Dendritic cell treated with granulocyte-macrophage colony-stimulating factor and Interleukin-4, amounts not matched to agents 40 ng/mL and 50 ng/mL, for 4 days (primary cell): ENCODE measurements around the gene COMMD3.
A peak's percentile ranks its signal among the peaks of the same experiment; 100 is the strongest.
"Not testable (repeated sequence)": the region's sequence is repeated elsewhere in the genome, so short reads cannot be mapped to it uniquely, and the experiment has no call there.

ENCODE experiments used
- H3K27ac Mint-ChIP-seq: one replicate; pipeline ENCODE4 v1.8.0; 2022; ENCODE audit warnings: mild to moderate bottlenecking, mixed read lengths
- H3K27me3 Mint-ChIP-seq: one replicate; pipeline ENCODE4 v1.8.0; 2022; ENCODE audit warnings: mild to moderate bottlenecking, mixed read lengths
- H3K36me3 Mint-ChIP-seq: one replicate; pipeline ENCODE4 v1.8.0; 2022; ENCODE audit warnings: low read depth, mixed read lengths
- H3K4me1 Mint-ChIP-seq: one replicate; pipeline ENCODE4 v1.8.0; 2022; ENCODE audit warnings: low read depth, mixed read lengths
- H3K4me3 Mint-ChIP-seq: one replicate; pipeline ENCODE4 v1.8.0; 2022; ENCODE audit warnings: mild to moderate bottlenecking, moderate library complexity, mixed read lengths
- H3K9me3 Mint-ChIP-seq: one replicate; pipeline ENCODE4 v1.8.0; 2022; ENCODE audit warnings: mixed read lengths
- intact Hi-C: fragments of 100-400 bp; cut with micrococcal nuclease; formaldehyde crosslinking; loops from one replicate; pipeline ENCODE4 v1.15.0; 2022

Gene COMMD3

GRCh38 chr10:22316286-22317075 is at the start of gene COMMD3:
TSS of gene COMMD3 (plus strand) at chr10:22316388. CDS start at chr10:22316418, 30 bp downstream.
- Mint-ChIP-seq H3K4me1 (peaks cover 6% of the 10 kb centered on the region), H3K27me3 (no peaks in the 10 kb centered on the region)

GRCh38 chr10:22268503-22268902 is 47.7 kb upstream of the COMMD3 start:
- intact Hi-C loops = no loop called here
- Mint-ChIP-seq H3K36me3 (no peaks in the 10 kb centered on the region), H3K4me1 (no peaks in the 10 kb centered on the region), H3K4me3 (no peak overlapping the region), H3K27ac (no peak overlapping the region), H3K9me3 (no peaks in the 10 kb centered on the region), H3K27me3 (no peaks in the 10 kb centered on the region)

More at GRCh38 chr10:22316286-22317075, at the start of gene COMMD3:
- Mint-ChIP-seq H3K27ac (peak within 1 kb of the TSS; percentile 95), H3K9me3 (no peaks in the 10 kb centered on the region), H3K4me3 (peak within 1 kb of the TSS; percentile 94), H3K36me3 (peaks cover 13% of the 10 kb centered on the region)
- intact Hi-C loops = loop anchor here (2.0 to 5.0 kb wide), 3 partner anchors 64 to 314 kb away; partner anchors contain the start of gene DNAJC1

GRCh38 chr10:22271786-22272185 is 44.4 kb upstream of the COMMD3 start:
- no peaks in the 10 kb centered on the region for H3K9me3 Mint-ChIP-seq
- H3K27ac Mint-ChIP-seq = no peak overlapping the region
- no peaks in the 10 kb centered on the region for H3K36me3 Mint-ChIP-seq
- intact Hi-C loops = no loop called here
- no peaks in the 10 kb centered on the region for H3K4me1 Mint-ChIP-seq
- no peaks in the 10 kb centered on the region for H3K27me3 Mint-ChIP-seq
- no peak overlapping the region for H3K4me3 Mint-ChIP-seq

- Mint-ChIP-seq H3K9me3 (no peaks in the 10 kb centered on the region), H3K4me1 (no peaks in the 10 kb centered on the region), H3K36me3 (no peaks in the 10 kb centered on the region), H3K27ac (no peak overlapping the region), H3K27me3 (peaks cover 8% of the 10 kb centered on the region), H3K4me3 (no peak overlapping the region)
- intact Hi-C loops = no loop called here
Observed at GRCh38 chr10:22278441-22278782, 37.8 kb upstream of the COMMD3 start.

- H3K9me3 Mint-ChIP-seq = no peaks in the 10 kb centered on the region
- peaks cover 8% of the 10 kb centered on the region for H3K27me3 Mint-ChIP-seq
- no peak overlapping the region for H3K27ac Mint-ChIP-seq
- intact Hi-C loops = no loop called here
- no peaks in the 10 kb centered on the region for H3K36me3 Mint-ChIP-seq
- no peak overlapping the region for H3K4me3 Mint-ChIP-seq
- H3K4me1 Mint-ChIP-seq = no peaks in the 10 kb centered on the region
Observed at GRCh38 chr10:22280078-22280477, 36.1 kb upstream of the COMMD3 start.

- no peak overlapping the region for H3K4me3 Mint-ChIP-seq
- no peaks in the 10 kb centered on the region for H3K4me1 Mint-ChIP-seq
- H3K27me3 Mint-ChIP-seq = peaks cover 2% of the 10 kb centered on the region
- no peaks in the 10 kb centered on the region for H3K36me3 Mint-ChIP-seq
- H3K27ac Mint-ChIP-seq = no peak overlapping the region
- H3K9me3 Mint-ChIP-seq = no peaks in the 10 kb centered on the region
- intact Hi-C loops = no loop called here
Observed at GRCh38 chr10:22285130-22285529, 31.1 kb upstream of the COMMD3 start.

GRCh38 chr10:22293747-22294404 is 22.3 kb upstream of the COMMD3 start:
- Mint-ChIP-seq H3K4me3 (no peak overlapping the region), H3K4me1 (no peaks in the 10 kb centered on the region), H3K36me3 (no peaks in the 10 kb centered on the region), H3K9me3 (no peaks in the 10 kb centered on the region), H3K27me3 (peaks cover 3% of the 10 kb centered on the region), H3K27ac (no peak overlapping the region)
- intact Hi-C loops = no loop called here

- Mint-ChIP-seq H3K9me3 (no peaks in the 10 kb centered on the region), H3K27ac (no peak overlapping the region), H3K4me1 (no peaks in the 10 kb centered on the region), H3K27me3 (peaks cover 3% of the 10 kb centered on the region), H3K4me3 (no peak overlapping the region), H3K36me3 (no peaks in the 10 kb centered on the region)
- intact Hi-C loops = no loop called here
Observed at GRCh38 chr10:22294694-22295093, 21.5 kb upstream of the COMMD3 start.

- H3K4me3 Mint-ChIP-seq = no peak overlapping the region
Observed at GRCh38 chr10:22301193-22301592, 15.0 kb upstream of the COMMD3 start.

GRCh38 chr10:22303461-22303860 is 12.7 kb upstream of the COMMD3 start:
- H3K36me3 Mint-ChIP-seq = no peaks in the 10 kb centered on the region
- H3K27me3 Mint-ChIP-seq = no peaks in the 10 kb centered on the region
- H3K9me3 Mint-ChIP-seq = no peaks in the 10 kb centered on the region
- no peaks in the 10 kb centered on the region for H3K4me1 Mint-ChIP-seq
- intact Hi-C loops = no loop called here
- H3K27ac Mint-ChIP-seq = no peak overlapping the region
- no peak overlapping the region for H3K4me3 Mint-ChIP-seq

More at GRCh38 chr10:22301193-22301592, 15.0 kb upstream of the COMMD3 start:
- H3K4me1 Mint-ChIP-seq = no peaks in the 10 kb centered on the region
- H3K9me3 Mint-ChIP-seq = no peaks in the 10 kb centered on the region
- no peaks in the 10 kb centered on the region for H3K36me3 Mint-ChIP-seq
- H3K27ac Mint-ChIP-seq = no peak overlapping the region
- intact Hi-C loops = no loop called here
- peaks cover 3% of the 10 kb centered on the region for H3K27me3 Mint-ChIP-seq

- intact Hi-C loops = no loop called here
- no peaks in the 10 kb centered on the region for H3K36me3 Mint-ChIP-seq
- no peaks in the 10 kb centered on the region for H3K9me3 Mint-ChIP-seq
- no peaks in the 10 kb centered on the region for H3K4me1 Mint-ChIP-seq
- no peaks in the 10 kb centered on the region for H3K27me3 Mint-ChIP-seq
- no peak overlapping the region for H3K27ac Mint-ChIP-seq
- H3K4me3 Mint-ChIP-seq = no peak overlapping the region
Observed at GRCh38 chr10:22305721-22306120, 10.5 kb upstream of the COMMD3 start.

GRCh38 chr10:22308390-22308789 is 7.8 kb upstream of the COMMD3 start:
- H3K9me3 Mint-ChIP-seq = no peaks in the 10 kb centered on the region
- no peaks in the 10 kb centered on the region for H3K27me3 Mint-ChIP-seq
- no peak overlapping the region for H3K4me3 Mint-ChIP-seq
- no peaks in the 10 kb centered on the region for H3K36me3 Mint-ChIP-seq
- H3K4me1 Mint-ChIP-seq = no peaks in the 10 kb centered on the region
- intact Hi-C loops = no loop called here
- H3K27ac Mint-ChIP-seq = no peak overlapping the region

- Mint-ChIP-seq H3K27ac (no peak overlapping the region), H3K9me3 (no peaks in the 10 kb centered on the region), H3K36me3 (no peaks in the 10 kb centered on the region), H3K4me1 (no peaks in the 10 kb centered on the region), H3K27me3 (no peaks in the 10 kb centered on the region), H3K4me3 (no peak overlapping the region)
- intact Hi-C loops = no loop called here
Observed at GRCh38 chr10:22309180-22310000, 6.8 kb upstream of the COMMD3 start.

GRCh38 chr10:22310012-22310411 is 6.2 kb upstream of the COMMD3 start:
- H3K4me3 Mint-ChIP-seq, H3K27ac Mint-ChIP-seq, H3K36me3 Mint-ChIP-seq, H3K9me3 Mint-ChIP-seq, H3K27me3 Mint-ChIP-seq, H3K4me1 Mint-ChIP-seq, intact Hi-C loops: not testable (repeated sequence)
